D341Med (cell line): ENCODE data around the gene MAP2K1.

Experiments
- DNase-seq: peaks from one replicate; pipeline ENCODE4 v3.0.0; 2012; ENCODE audit warnings: low spot score

Gene MAP2K1

DNA sequence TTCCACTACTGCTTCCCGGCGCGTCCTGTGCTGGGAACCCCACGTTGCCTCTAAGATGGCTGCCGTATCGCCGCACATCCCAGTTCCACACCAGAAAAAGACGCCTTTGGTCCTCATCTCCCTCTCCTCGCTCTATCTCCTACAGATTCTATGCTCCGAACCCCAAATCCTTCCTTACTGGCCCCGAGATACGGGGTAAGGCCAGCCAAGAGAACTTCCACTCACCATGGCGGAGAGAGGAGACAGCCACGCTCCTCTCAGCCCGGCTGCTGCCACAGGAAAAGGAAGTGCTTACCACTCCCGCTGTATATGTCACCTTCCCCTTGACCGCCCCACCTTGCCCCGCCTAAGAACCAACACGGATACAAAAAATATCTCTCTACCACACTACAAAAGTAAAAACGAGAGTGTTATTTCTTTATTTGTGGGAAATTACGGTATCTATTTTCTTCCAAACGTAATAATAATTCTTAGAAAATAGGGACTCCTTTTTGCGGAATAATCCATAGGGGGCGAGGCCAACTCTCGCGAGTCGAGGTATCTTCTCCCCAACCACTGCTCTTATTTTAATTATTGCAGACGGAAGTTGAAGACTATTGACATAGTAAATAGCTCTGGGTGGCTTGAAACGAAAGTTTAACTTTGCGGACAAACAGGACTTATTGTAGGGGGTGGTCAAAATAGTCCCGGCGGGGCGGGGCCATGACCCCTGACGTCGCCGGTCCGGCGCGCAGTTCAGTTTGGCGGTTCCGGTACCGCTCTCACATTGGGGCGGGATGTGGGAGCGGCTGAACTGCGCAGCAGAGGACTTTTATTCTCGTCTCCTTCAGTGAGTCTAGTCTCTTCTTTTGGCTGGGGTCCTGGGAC, 118.1 kb downstream of the MAP2K1 start, which contains the start of the genes RPL4 and ZWILCH:
TSS of gene RPL4 (minus strand) at position 293 of the 867 bp plus-strand sequence. CDS start at position 228, 65 bp downstream.
TSS of gene ZWILCH (plus strand) at position 764 of the 867 bp plus-strand sequence. CDS start at position 777, 13 bp downstream.
- peak; percentile 81 for DNase-seq

DNA sequence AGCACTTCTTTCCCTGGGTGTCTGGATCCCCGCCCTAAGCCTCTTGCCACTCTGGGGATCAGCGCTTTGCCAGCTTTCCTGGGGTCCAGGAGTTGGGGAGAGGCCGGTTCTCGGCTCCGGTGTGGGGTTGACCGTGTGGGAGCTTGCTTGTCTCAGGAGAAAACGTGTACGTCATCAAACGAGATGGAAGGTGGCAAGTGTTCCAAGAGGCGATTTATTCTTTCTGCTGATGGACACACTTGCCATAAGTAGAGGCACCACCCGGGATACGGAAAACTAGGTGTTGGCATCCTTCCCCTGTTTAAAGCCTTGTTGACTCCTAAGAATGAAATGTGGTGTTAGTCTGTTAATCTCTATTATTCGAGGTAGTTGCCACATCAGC, 118.7 kb downstream of the MAP2K1 start:
- DNase-seq, result no peak

DNA sequence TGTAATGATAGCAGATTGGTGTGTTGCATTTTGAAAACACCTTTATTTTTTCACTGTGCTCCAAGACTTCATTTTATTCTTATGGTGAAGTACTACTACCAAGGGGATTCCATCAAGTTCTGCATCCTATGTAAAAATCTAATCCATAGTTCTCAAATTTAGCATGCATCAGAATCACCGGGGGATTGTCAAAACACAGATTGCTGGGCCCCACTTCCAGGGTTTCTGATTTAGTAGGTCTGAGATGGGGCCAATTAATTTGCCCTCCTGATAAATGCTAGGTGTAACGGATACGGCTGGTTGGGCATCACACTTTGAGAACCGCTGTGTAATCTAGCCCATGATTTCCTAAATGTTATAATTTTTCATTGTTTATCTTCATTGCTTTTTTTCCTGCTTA, 119.1 kb downstream of the MAP2K1 start:
- no peak for DNase-seq

GRCh38 chr15:66508293-66508883, 121.7 kb downstream of the MAP2K1 start:
- DNase-seq, result no peak

DNA sequence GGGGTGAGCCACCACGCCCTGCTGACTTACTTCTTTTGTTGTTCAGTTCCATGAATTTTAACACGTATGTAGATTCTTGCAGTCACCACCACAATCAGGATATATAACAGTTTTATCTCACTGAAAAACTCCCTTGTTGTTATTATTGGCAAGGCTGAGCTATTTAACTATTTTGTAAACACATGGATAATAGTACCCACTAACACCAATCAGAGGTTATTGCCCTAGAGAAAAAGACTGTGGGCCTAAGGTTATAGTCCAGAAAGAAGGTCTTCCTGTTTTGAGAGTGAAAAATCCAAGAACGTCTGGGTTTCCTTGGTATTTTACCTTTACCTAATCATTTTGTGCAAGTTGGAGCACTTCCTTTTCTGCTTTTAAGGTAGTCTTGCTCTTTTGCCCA, 127.9 kb downstream of the MAP2K1 start:
- no peak for DNase-seq

DNA sequence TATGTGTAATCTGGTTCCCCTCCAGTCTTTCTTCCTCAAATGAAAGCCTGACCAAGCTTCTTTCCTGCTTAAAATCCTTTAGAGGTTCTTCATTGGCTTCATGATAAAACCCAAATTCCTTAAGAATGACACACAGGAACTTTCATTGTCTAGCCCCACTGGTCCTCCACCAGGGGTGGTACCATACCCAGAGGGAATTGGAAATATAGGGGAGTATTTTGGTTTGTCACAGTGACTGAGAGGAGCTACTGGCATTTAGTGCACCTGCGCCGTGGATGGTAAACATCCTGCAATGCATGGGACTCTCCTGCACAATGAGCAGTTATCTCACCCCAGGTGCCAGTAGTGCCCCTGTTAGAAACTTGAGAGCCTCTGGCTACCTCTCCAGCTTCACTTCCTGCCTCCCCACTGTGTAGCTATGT, 129.2 kb downstream of the MAP2K1 start:
- no peak for DNase-seq

DNA sequence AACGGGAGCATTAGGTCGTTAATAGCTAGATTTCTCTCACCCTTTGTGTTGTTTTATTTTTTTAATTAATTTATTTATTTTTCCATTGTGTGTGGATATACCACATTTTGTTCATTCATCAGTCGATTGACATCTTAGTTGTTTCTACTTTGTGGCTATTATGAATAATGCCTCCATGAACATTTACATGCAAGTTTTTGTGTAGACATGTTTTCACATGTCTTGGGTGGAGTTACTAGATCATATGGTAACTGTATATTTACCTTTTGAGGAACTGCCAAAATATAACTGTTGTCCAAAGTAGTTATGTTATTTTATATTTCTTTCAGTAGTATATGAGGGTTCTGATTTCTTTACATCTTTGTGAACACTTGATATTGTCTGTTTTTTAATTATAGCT, 137.2 kb downstream of the MAP2K1 start:
- DNase-seq, result no peak

GRCh38 chr15:66524838-66525237, 138.1 kb downstream of the MAP2K1 start:
- DNase-seq, result no peak

GRCh38 chr15:66535056-66535455, 148.3 kb downstream of the MAP2K1 start:
- no peak for DNase-seq
